ENCODE data around the gene MMP7.
A peak's percentile ranks its signal among the peaks of the same experiment; 100 is the strongest.
"Not testable (repeated sequence)": the region's sequence is repeated elsewhere in the genome, so short reads cannot be mapped to it uniquely, and the experiment has no call there.

Gene MMP7

DNA sequence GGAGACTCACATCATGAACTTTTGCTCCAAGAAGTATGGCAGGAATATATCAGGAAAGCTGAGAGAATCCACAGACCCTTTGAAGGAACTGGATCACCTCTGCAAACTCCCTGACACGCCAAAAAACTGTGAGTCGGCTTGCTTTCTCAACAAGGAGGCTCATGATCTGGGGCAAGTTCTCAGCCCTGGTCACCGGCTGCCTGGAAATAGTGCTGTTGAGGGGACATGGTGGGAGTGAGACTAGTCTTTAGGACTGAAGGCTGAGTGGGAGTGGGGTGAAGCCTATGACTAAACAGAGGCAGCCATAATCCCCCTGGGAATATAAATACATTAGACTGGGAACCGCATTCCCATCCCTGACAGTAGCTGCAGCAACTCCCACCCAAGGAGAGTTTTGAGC is 8.4 kb upstream of the MMP7 start:
- no peak for DNase-seq

DNA sequence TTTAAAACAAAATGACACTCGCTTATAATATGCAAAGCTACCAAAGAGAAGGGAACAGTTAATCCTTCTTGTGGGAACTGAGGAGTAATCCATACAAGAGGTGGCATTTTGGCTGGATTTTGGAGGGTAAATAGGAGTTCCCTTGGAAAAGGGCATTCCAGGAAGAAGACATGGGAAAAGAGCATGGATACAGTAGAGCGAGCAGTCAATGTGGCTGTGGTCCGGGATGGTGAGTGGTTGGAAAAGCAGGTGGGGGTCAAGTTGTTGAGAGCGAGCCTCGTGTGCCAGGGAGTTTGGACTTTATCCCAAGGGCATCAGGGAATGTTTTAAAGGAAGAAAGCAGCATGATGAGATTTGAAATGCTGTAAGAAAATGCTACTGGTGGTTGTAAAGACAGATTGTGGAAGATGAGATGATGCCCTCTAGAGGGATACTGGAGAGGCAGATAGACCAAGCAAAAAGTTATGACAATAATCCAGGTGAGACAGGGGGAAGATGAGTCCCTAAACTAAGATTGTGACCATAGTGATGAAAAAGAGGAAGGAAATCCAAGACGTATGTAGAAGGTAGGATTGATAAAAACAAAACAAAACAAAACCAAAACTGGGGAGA is 3.8 kb upstream of the MMP7 start:
- no peak for DNase-seq

DNA sequence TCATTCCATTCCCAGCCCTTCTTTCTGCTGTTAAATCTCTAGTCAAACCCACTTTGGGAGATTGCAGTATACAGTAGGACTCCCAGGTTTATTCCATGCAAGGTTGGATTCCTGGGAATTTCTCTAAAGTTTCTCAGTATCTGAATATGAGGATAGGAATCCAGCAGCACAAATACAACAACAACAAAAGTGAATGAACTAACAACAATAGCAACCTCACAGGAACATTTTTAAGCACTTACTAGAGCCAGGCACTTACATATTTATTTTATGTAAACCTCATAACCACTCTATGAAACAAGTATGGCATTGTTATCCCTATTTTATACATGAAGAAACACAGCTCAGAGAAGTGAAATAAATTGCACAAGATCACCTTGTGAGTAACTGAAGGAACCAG is 1.9 kb downstream of the MMP7 start:
- no peak for DNase-seq

DNA sequence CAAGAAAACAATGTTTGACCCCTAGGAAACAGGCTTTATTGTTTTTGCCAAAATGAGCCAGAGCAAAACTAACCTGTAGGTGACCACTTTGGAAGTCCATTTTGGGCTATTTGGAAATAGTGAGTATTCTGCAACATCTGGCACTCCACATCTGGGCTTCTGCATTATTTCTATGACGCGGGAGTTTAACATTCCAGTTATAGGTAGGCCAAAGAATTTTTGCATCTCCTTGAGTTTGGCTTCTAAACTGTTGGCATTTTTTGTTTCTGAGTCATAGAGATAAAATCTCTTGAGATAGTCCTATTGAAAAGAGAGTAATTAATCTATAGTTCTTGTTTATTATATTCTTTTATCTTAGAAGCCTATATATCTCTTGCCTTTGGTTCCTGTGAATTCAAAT is 2.9 kb downstream of the MMP7 start:
- no peak for DNase-seq

DNA sequence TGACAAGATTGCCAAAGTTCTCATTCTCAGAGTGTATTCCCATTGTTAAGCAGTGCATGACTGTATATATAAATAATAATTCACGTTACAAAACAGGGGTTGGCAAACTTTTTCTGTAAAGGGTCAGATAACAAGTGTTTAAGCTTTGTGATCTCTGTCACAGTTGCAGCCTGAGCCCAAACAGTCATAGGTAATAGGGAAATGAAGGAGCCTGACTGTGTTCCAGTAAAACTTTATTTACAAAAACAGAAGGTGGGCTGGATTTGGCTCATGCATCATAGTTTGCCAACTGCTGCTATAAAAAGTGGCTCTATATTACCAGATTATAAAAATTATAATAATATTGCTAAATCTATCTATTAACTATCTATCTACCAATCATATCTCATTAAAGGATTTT is 3.5 kb downstream of the MMP7 start:
- no peak for DNase-seq

DNA sequence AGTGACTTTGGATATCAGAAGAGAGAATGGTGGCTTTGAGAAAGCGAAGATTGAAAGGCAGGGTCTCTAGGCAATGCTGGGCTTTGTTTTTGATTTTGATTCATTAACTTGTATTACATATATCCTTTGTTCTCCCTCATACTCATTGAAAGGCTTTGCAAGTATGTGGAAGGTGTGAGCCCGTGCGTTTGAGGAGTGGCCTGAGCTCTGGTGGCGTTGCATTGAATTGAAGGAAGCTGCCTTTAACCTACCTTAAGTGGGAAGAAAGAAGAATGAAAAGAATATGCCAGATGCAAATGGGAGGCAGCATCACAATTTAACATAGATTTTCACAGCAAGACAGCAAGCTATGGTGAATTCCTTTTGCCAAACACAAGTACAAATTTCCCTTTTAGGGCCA is 6.7 kb downstream of the MMP7 start:
- no peak for DNase-seq

DNA sequence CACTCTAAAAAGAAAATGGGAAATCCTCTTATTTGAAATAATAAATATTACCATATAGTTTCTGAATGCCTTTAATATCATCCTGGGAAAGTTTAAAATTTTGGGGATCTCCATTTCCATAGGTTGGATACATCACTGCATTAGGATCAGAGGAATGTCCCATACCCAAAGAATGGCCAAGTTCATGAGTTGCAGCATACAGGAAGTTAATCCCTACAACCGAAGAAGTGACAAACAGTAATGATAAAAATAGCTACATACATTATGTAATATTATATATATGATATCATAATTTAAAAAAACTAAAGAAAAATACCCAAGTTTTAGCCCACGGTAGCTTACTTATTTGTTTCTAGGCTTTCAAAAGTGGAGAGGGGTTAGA is 7.4 kb downstream of the MMP7 start:
- DNase-seq, result no peak

DNA sequence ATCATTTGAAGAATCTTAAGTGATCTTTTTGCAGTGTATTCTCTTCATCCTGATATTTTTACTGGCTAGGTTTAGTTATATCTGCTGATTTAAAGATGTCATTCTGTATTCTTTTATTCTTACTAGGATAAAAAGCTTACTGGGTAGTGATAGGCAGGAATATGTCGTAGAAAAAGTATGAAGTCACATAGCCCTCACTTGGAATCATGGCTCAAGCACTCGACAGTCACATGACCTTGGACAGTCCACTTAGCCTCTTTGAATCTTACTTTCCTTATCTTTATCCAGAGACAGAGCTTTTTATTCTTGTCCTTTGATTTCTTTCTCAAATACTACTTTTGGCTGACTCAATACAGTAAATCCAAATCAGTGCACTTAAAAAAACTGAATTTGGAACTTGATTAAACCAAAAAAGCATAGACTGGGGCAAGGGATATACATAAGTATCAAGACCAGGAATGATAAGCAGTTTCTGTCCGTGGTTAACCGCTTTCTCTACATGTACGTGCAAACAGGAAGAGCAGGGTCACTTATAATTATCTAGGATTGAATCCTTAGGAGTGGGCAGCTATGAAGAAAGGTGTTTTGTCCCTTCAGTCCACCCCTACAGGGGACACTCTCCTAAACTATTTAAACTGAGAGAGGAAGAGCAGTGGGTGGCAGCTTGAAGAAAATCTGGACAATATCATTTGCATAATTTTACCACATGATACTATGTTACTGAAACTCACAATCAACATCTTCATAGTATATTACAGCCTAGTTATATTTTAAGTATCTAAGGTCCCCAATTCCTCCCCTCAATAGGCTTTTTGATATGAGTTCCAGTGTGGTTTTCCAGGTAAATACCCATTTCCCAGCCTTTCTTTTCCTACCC is 8.0 kb downstream of the MMP7 start:
- DNase-seq, result no peak

DNA sequence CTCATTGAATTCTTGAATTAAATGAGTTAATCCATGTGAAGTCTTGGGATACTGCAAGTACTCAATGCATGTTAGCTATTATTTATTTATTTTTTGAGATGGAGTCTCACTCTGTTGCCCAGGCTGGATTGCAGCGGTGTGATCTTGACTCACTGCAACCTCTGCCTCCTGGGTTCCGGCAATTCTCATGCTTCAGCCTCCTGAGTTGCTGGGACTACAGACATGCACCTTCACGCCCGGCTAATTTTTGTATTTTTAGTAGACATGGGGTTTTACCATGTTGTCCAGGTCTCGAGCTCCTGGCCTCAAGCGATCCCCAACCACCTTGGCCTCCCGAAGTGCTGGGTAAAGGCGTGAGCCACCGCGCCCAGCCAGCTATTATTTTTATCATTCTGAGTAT is 9.4 kb downstream of the MMP7 start:
- DNase-seq, result no peak

DNA sequence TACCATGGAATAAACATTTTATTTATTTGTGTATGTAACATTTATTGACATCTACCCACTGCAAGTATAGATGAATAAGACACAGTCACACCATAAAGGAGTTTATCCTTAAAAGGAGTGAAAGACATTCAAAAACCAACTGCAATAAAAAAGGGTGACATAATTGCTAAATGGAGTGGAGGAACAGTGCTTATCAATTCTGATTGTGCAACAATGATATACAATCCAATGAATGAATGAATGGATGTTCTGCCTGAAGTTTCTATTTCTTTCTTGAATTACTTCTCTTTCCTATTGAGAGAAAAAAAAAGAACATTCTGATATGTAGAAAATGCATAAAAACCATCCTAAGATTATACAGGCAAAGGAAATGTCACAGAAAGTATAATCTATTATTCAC is 10.0 kb downstream of the MMP7 start:
- DNase-seq, result no peak

DNA sequence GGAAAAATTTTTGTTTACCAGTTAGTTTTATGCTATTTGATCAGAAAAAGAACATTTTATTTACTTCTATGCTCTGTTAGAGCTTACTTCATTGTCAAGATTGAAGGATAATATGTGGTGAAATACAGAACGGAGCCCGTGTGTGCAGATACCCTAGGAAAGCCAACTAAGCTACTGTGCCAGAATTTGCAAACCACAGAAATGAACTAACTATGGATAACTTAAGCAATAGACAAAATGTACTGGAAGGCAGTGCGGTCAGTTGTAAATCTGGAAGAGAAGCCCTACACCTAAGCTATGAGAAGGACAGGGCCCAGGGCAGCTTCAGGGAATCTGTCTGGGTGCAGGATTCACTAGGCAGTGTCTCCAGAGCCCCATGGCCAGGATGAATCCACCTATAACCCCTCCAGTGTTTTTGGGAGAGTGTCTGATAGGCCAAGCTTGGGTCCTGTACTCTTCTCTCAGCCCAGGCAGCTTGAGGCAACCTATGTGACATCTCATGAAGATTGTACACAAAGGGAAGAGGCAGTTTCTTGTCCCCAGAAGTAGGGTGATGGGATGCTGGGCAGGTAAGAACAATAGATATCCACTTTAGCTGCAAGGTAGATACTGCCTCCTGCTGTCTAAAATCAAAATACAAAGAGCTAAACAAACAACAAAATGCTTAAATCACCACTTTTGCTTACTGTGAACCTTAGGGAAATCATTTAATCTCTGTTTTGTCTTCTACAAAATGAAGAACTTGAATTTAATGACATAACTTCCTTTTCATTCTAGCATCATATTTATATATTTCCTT is 12.1 kb downstream of the MMP7 start:
- no peak for DNase-seq

DNA sequence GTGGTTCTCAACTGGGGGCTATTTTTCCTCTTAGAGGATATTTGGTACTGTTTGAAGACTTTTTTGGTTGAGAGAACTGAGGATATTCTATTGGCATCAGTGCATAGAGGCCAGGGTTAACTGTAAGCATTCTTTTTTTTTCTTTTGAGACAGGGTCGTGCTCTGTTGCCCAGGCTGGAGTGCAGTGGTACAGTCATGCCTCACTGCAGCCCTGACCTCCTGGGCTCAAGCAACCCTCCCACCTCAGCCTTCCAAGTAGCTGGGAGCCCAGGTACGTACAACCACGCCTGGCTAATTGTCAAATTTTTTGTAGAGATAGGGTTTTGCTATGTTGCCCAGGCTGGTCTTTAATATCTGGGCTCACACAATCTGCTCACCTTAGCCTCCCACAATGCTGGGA is 12.9 kb downstream of the MMP7 start:
- no peak for DNase-seq

DNA sequence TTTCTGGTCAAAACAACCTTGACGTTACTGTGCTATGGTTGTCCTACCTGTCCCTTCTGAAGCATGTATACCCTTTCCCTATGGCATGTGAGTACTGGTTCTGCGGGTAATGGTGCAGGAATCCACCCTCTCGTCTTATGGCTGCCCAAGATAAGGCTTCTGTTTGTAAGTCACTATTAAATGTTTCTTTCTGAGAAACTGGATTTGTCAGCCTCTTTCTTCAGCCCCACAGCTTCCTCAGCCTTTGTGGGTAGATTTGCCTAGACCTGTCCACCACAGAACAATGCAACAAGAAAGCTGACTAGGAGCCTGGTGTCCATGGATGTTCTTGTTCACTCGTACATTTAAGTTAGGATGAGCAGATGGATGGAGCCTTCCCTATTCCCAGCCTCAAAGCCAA is 14.4 kb downstream of the MMP7 start:
- DNase-seq, result no peak

DNA sequence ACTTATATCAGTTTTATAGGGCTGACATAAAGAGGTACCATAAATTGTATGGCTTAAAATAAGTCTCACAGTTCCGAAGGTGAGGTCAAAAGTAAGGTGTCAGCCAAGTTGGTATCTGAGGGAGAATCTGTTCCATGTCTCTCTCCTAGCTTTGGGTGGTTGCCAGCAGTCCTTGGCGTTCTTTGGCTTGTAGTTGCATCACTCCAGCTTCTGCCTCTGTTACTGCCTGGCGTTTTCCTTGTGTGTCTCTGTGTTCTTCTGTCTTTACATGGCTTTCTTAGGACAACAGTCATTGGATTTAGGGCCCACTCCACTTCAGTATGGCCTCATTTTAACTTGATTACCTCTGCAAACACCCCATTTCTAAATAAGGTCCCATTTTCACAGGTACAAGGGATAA is 16.7 kb downstream of the MMP7 start:
- DNase-seq, result no peak

DNA sequence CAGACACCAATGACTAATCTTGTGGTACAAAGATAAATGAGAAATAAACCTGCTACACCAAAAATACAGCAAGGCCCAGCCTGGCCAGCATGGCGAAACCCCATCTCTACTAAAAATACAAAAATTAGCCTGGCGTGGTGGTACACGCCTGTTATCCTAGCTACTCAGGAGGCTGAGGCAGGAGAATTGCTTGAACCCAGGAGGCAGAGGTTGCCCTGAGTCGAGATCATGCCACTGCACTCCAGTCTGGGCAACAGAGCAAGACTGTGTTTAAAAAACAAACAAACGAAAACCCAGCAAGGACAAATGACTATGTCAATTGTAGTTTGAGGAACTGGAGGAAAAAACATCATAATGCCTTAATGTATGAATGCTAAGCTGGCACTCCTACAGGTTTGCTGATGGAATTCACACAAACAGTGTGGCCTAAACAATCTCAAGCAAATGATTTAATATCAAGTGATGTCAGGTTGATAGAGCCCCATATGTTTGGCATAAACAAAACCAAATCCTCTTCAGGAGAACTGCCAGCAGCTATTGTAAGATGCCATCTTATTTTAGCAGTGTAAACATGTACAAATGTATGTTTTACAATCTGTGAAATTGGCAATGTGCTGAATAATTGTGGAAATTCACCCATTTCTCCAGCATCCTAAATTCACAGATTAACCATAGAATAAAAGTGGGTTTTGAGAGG is 20.0 kb downstream of the MMP7 start:
- no peak for DNase-seq

DNA sequence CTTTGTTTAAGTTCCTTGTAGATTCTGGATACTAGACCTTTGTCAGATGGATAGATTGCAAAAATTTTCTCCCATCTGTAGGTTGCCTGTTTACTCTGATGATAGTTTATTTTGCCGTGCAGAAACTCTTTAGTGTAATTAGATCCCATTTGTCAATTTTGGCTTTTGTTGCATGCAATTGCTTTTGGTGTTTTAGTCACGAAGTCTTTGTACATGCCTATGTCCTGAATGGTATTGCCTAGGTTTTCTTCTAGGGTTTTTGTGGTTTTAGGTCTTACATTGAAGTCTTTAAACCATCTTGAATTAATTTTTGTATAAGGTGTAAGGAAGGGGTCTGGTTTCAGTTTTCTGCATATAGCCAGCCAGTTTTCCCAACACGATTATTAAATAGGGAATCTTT is 27.7 kb downstream of the MMP7 start:
- DNase-seq, result not testable (repeated sequence)

DNA sequence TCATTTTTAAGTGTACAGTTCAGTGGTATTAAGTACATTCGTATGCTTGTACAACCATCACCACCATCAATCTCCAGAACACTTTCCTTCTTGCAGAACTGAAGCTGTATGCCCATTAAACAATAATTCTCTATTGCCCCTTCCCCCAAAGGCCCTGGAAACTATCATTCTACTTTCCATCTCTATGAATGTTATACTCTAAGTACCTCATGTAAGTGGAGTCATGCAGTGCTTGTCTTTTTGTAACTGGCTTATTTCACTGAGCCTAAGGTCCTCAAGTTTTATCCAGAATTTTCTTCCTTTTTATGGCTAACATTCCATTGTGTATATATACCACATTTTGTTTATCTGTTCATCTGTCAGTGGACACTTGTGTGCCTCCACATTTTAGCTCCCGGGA is 29.7 kb downstream of the MMP7 start:
- no peak for DNase-seq

DNA sequence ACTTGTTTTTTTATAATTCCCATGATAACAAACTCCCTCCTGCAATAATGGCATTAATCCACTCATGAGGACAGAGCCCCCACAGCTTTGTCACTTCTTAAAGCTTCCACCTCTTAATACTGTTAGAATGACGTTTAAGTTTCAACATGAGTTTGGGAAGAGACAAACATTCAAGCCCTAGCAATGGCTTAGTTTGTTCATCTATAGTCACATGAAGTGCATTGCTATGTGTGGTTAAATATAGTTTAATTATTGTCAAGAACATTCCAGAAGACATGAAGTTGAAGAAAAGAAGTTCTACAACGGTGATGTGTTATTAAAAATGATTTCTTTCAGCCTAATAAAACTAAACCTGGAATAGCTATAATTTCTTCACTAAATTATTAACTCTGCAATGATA is 30.6 kb downstream of the MMP7 start:
- no peak for DNase-seq

DNA sequence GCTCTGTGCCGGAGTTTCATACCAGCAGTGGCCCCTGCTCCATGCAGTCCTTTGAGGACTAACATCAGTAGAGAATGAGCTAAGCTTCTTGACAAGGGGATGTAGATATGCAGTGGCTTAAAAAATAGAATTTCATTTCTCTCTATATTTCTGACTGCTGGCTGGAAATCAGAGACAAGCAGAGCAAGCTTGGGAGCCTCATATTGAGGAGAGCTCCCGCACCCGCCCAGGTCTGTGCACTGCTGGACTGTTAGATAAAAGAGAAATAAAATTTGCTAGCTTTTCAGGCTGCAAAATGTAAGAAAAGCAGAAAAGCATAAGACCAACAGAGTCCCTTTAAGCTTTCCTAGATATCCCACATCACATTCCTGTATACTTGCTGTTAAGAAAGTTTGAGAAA is 31.4 kb downstream of the MMP7 start:
- DNase-seq, result no peak

DNA sequence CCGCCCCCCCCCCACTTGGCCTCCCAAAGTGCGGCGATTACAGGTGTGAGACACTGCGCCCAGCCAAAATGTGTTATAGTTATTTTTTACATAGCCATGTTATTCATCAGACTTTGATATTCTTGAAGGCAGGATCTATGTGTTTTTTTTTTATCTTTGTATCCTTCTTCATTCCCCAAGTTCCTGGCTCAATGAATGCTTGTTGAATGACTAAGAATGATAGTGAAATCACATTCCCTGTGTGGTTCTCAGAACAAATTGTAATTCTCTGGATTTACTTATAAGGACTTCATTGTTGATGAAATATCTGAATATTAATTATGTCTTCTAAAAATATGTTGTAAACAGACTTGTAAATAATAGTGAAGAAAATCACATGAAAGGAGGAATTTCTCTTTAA is 33.5 kb downstream of the MMP7 start:
- DNase-seq, result no peak

DNA sequence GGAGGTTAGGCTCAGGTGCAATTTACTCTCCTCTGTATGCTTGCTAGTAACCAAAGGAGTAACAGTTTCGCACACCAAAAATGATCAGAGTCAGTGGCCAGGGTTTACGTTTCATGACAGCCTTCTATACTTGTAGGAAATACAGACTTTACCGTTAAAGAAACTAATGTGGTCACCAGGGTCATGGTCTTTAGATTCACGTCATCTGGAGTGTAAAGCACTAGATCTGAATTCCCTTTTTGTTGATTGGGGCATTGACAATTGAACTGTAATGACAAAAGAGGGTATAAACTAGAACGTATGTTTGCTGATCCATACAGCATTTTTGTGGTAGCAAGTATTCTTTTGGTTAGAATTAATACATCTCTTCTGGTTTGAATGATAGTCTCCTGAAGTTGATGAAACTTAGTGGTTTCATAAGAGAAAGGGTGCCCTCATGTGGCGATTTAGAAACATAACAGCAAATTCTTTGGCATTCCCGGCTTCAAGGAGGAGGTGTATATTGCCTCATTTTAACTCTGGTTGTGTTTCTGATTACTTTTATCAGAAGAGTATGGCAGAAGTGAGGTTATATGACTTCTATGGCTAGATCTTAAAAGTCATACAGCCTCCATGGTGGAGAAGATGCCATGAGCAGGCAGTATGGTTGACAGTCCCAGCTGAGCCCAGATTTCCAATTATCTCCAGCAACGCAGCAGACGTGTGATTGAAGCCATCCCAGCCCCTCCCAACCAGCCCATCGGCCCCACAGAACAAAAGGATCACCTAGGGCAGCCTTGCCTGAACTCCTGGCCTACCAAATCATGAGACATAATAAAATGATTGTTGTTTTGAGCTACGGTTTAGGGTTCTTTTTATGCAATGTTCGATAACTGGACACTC is 35.1 kb downstream of the MMP7 start:
- DNase-seq, result peak; percentile 67

DNA sequence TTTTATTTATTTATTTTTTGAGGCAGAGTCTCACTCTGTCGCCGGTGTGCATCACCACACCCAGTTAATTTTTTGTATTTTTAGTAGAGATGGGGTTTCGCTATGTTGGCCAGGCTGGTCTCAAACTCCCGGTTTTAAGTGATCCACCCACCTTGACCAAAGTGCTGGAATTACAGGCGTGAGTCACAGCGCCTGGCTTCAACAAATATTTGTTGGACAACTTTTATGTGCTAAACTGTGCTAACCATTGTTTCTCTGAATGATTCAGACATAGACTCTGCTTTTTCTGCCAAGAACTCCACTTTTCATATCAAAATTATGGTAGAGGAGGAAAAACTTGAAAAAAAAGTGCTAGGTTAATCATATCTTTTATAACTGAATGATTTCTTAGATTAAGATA is 36.3 kb downstream of the MMP7 start:
- no peak for DNase-seq
